Stimulated activated CD4-positive, alpha-beta T cell treated with anti-CD3 and anti-CD28 coated beads, Interleukin-4, amount 100 ng/mL, for 1 hour (primary cell): Measurements from ENCODE around the gene TMEM50A.
"Not testable (repeated sequence)": the region's sequence is repeated elsewhere in the genome, so short reads cannot be mapped to it uniquely, and the experiment has no call there.

Source experiments
- DNase-seq: peaks from one replicate; pipeline ENCODE4 v3.0.0-alpha.2; 2020

The TMEM50A gene

GRCh38 chr1:25389721-25390120 lies 51.6 kb downstream of the TMEM50A start:
- not testable (repeated sequence) for DNase-seq

- no peak for DNase-seq
Measured at GRCh38 chr1:25392841-25393240, 54.7 kb downstream of the TMEM50A start.

GRCh38 chr1:25397549-25397948 lies 59.4 kb downstream of the TMEM50A start:
- not testable (repeated sequence) for DNase-seq

GRCh38 chr1:25398079-25398478 lies 59.9 kb downstream of the TMEM50A start:
- DNase-seq = not testable (repeated sequence)

GRCh38 chr1:25402947-25403803 lies 65.0 kb downstream of the TMEM50A start:
- DNase-seq = peak; percentile 5

- not testable (repeated sequence) for DNase-seq
Measured at GRCh38 chr1:25405731-25406305, 67.7 kb downstream of the TMEM50A start.

- DNase-seq = not testable (repeated sequence)
Measured at GRCh38 chr1:25409641-25410427, 71.7 kb downstream of the TMEM50A start.
